ENCODE measurements around the gene ADAP1.
"Not testable (repeated sequence)": the region's sequence is repeated elsewhere in the genome, so short reads cannot be mapped to it uniquely, and the experiment has no call there.

The ADAP1 gene

GRCh38 chr7:877312-878232 lies 76.9 kb downstream of the ADAP1 start:
- H3K9me3 ChIP-seq (ENCODE audit: control insufficient read depth, insufficient read depth, low read length), result no peaks in the 10 kb centered on the region
- H3K9ac ChIP-seq (ENCODE audit: low read depth, low read length), result no peak overlapping the region; the same call in 1 of the 2 replicates
- H3K27me3 ChIP-seq (ENCODE audit: control insufficient read depth, insufficient read depth, low read length), result no peaks in the 10 kb centered on the region
- 0 out of 2 replicates have a peak, but pooled peaks cover 3% of the 10 kb centered on the region for H3K4me1 ChIP-seq (ENCODE audit: control insufficient read depth, insufficient read depth, low read length)
- peaks cover 27% of the 10 kb centered on the region for H3K36me3 ChIP-seq (ENCODE audit: control insufficient read depth, insufficient read depth, low read length)
- H3K4me3 ChIP-seq (ENCODE audit: low read depth, low read length), result peak overlapping the region; percentile 94
- peak overlapping the region; percentile 82 for H3K27ac ChIP-seq (ENCODE audit: low read depth, low read length)

- H3K4me3 ChIP-seq (ENCODE audit: low read depth, low read length), result peak overlapping the region; percentile 94
- H3K9ac ChIP-seq (ENCODE audit: low read depth, low read length), result peak overlapping the region; percentile 63; the same call in 1 of the 2 replicates
- H3K36me3 ChIP-seq (ENCODE audit: control insufficient read depth, insufficient read depth, low read length), result peaks cover 34% of the 10 kb centered on the region
These were observed 77.5 kb downstream of the ADAP1 start for GRCh38 chr7:876972-877311.

GRCh38 chr7:876077-876971 lies 78.2 kb downstream of the ADAP1 start, which contains the start of gene GET4:
Gene GET4, plus strand, starts transcription at chr7:876554. Its CDS starts 92 bp downstream, at chr7:876646.
- Histone ChIP-seq H3K27ac (ENCODE audit: low read depth, low read length) (peak within 1 kb of the TSS; percentile 82), H3K9ac (ENCODE audit: low read depth, low read length) (peak within 1 kb of the TSS; percentile 82; the same call in 1 of the 2 replicates), H3K36me3 (ENCODE audit: control insufficient read depth, insufficient read depth, low read length) (peaks cover 38% of the 10 kb centered on the region), H3K9me3 (ENCODE audit: control insufficient read depth, insufficient read depth, low read length) (no peaks in the 10 kb centered on the region), H3K4me1 (ENCODE audit: control insufficient read depth, insufficient read depth, low read length) (0 out of 2 replicates have a peak, but pooled peaks cover 3% of the 10 kb centered on the region), H3K27me3 (ENCODE audit: control insufficient read depth, insufficient read depth, low read length) (no peaks in the 10 kb centered on the region), H3K4me3 (ENCODE audit: low read depth, low read length) (peak within 1 kb of the TSS; percentile 94)

More at GRCh38 chr7:876972-877311, 77.5 kb downstream of the ADAP1 start:
- Histone ChIP-seq H3K27ac (ENCODE audit: low read depth, low read length) (peak overlapping the region; percentile 82), H3K27me3 (ENCODE audit: control insufficient read depth, insufficient read depth, low read length) (no peaks in the 10 kb centered on the region), H3K4me1 (ENCODE audit: control insufficient read depth, insufficient read depth, low read length) (0 out of 2 replicates have a peak, but pooled peaks cover 3% of the 10 kb centered on the region), H3K9me3 (ENCODE audit: control insufficient read depth, insufficient read depth, low read length) (no peaks in the 10 kb centered on the region)

- H3K9me3 ChIP-seq (ENCODE audit: control insufficient read depth, insufficient read depth, low read length), result no peaks in the 10 kb centered on the region
- H3K36me3 ChIP-seq (ENCODE audit: control insufficient read depth, insufficient read depth, low read length), result peaks cover 43% of the 10 kb centered on the region
- peak overlapping the region; percentile 66 for H3K27ac ChIP-seq (ENCODE audit: low read depth, low read length)
- no peak overlapping the region for H3K9ac ChIP-seq (ENCODE audit: low read depth, low read length)
- H3K4me1 ChIP-seq (ENCODE audit: control insufficient read depth, insufficient read depth, low read length), result 0 out of 2 replicates have a peak, but pooled peaks cover 3% of the 10 kb centered on the region
- no peak overlapping the region for H3K4me3 ChIP-seq (ENCODE audit: low read depth, low read length)
- H3K27me3 ChIP-seq (ENCODE audit: control insufficient read depth, insufficient read depth, low read length), result no peaks in the 10 kb centered on the region
These were observed 78.9 kb downstream of the ADAP1 start for GRCh38 chr7:875476-876076.

- Histone ChIP-seq H3K36me3 (ENCODE audit: control insufficient read depth, insufficient read depth, low read length) (peaks cover 48% of the 10 kb centered on the region), H3K27ac (ENCODE audit: low read depth, low read length) (peak overlapping the region; percentile 66), H3K4me1 (ENCODE audit: control insufficient read depth, insufficient read depth, low read length) (0 out of 2 replicates have a peak, but pooled peaks cover 3% of the 10 kb centered on the region), H3K4me3 (ENCODE audit: low read depth, low read length) (no peak overlapping the region), H3K9ac (ENCODE audit: low read depth, low read length) (no peak overlapping the region), H3K9me3 (ENCODE audit: control insufficient read depth, insufficient read depth, low read length) (no peaks in the 10 kb centered on the region), H3K27me3 (ENCODE audit: control insufficient read depth, insufficient read depth, low read length) (no peaks in the 10 kb centered on the region)
These were observed 79.4 kb downstream of the ADAP1 start for GRCh38 chr7:875051-875450.

GRCh38 chr7:874031-874749 lies 80.3 kb downstream of the ADAP1 start:
- Histone ChIP-seq H3K27me3 (ENCODE audit: control insufficient read depth, insufficient read depth, low read length) (no peaks in the 10 kb centered on the region), H3K27ac (ENCODE audit: low read depth, low read length) (peak overlapping the region; percentile 43), H3K4me3 (ENCODE audit: low read depth, low read length) (no peak overlapping the region), H3K9ac (ENCODE audit: low read depth, low read length) (no peak overlapping the region), H3K4me1 (ENCODE audit: control insufficient read depth, insufficient read depth, low read length) (0 out of 2 replicates have a peak, but pooled peaks cover 3% of the 10 kb centered on the region), H3K9me3 (ENCODE audit: control insufficient read depth, insufficient read depth, low read length) (no peaks in the 10 kb centered on the region), H3K36me3 (ENCODE audit: control insufficient read depth, insufficient read depth, low read length) (peaks cover 53% of the 10 kb centered on the region)

GRCh38 chr7:873367-874002 lies 81.0 kb downstream of the ADAP1 start:
- Histone ChIP-seq H3K36me3 (ENCODE audit: control insufficient read depth, insufficient read depth, low read length) (peaks cover 53% of the 10 kb centered on the region), H3K4me1 (ENCODE audit: control insufficient read depth, insufficient read depth, low read length) (0 out of 2 replicates have a peak, but pooled peaks cover 3% of the 10 kb centered on the region), H3K9me3 (ENCODE audit: control insufficient read depth, insufficient read depth, low read length) (no peaks in the 10 kb centered on the region), H3K27ac (ENCODE audit: low read depth, low read length) (peak overlapping the region; percentile 43), H3K4me3 (ENCODE audit: low read depth, low read length) (no peak overlapping the region), H3K27me3 (ENCODE audit: control insufficient read depth, insufficient read depth, low read length) (no peaks in the 10 kb centered on the region), H3K9ac (ENCODE audit: low read depth, low read length) (no peak overlapping the region)

- not testable (repeated sequence) for H3K27me3 ChIP-seq (ENCODE audit: control insufficient read depth, insufficient read depth, low read length); H3K27ac ChIP-seq (ENCODE audit: low read depth, low read length); H3K4me3 ChIP-seq (ENCODE audit: low read depth, low read length); H3K9me3 ChIP-seq (ENCODE audit: control insufficient read depth, insufficient read depth, low read length); H3K9ac ChIP-seq (ENCODE audit: low read depth, low read length); H3K4me1 ChIP-seq (ENCODE audit: control insufficient read depth, insufficient read depth, low read length)
- H3K36me3 ChIP-seq (ENCODE audit: control insufficient read depth, insufficient read depth, low read length), result peaks cover 56% of the 10 kb centered on the region
These were observed 81.8 kb downstream of the ADAP1 start for GRCh38 chr7:872685-873084.

GRCh38 chr7:871900-872537 lies 82.5 kb downstream of the ADAP1 start:
- H3K36me3 ChIP-seq (ENCODE audit: control insufficient read depth, insufficient read depth, low read length), result peaks cover 62% of the 10 kb centered on the region

More at GRCh38 chr7:871900-872537, 82.5 kb downstream of the ADAP1 start:
- no peaks in the 10 kb centered on the region for H3K27me3 ChIP-seq (ENCODE audit: control insufficient read depth, insufficient read depth, low read length)
- no peak overlapping the region for H3K4me3 ChIP-seq (ENCODE audit: low read depth, low read length)
- H3K4me1 ChIP-seq (ENCODE audit: control insufficient read depth, insufficient read depth, low read length), result 0 out of 2 replicates have a peak, but pooled peaks cover 3% of the 10 kb centered on the region
- no peak overlapping the region for H3K9ac ChIP-seq (ENCODE audit: low read depth, low read length)
- H3K9me3 ChIP-seq (ENCODE audit: control insufficient read depth, insufficient read depth, low read length), result no peaks in the 10 kb centered on the region
- no peak overlapping the region for H3K27ac ChIP-seq (ENCODE audit: low read depth, low read length)
